HepG2 (cell line): ENCODE measurements around the gene RBM26. TPM values are rescaled to one million over a fixed set of nuclear protein-coding genes. Genes with fewer than 3 reads are reported as not detected.

Experiments used
- ATAC-seq: fragments of 200-7000 bp; cut with Tn5 transposase; 3 replicates; pipeline ENCODE4 v1.9.1; 2020; ENCODE audit warnings: mild to moderate bottlenecking, moderate library complexity
- BruUV-seq: library from RNA; stranded (reverse); fragments of 400-500 nt; replicated peaks from 2 replicates; lab custom pipeline; 2021; lab: Mats Ljungman, UMichigan
- CTCF ChIA-PET: fragments of 300-600 bp; formaldehyde crosslinking; extraction: SDS; loops from one replicate; lab custom pipeline; 2021; ENCODE audit warnings: low total read pairs, inconsistent platforms, low intra/inter-chr PET ratio; lab: Yijun Ruan, JAX
- POLR2A ChIA-PET: fragments of 350-600 bp; sonication (Branson Sonifier 250); formaldehyde crosslinking; loops from one replicate; lab custom pipeline; 2020; ENCODE audit warnings: antibody characterized with exemption, inconsistent platforms; lab: Yijun Ruan, JAX
- DNase-seq: peaks from one replicate; pipeline ENCODE4 v3.0.0-alpha.2; 2015; ENCODE audit warnings: low spot score
- FAIRE-seq: peaks from 3 replicates; lab custom pipeline; 2011; peaks lifted over from hg19 to GRCh38; lab: Jason Lieb, UNC
- H2AFZ ChIP-seq: one replicate; pipeline ENCODE4 v1.6.1; 2011; ENCODE audit warnings: low read length, inconsistent platforms
- H3K27ac ChIP-seq: fragments of 300-600 bp; 3 replicates; pipeline ENCODE4 v1.8.0; 2011; ENCODE audit warnings: mixed run types, mild to moderate bottlenecking, mixed read lengths, low read length, inconsistent platforms; ENCODE audit not compliant: insufficient read depth; ENCODE audit errors: extremely low read length
- H3K27me3 ChIP-seq, 2 experiments: fragments of 200-600 bp in 1 of 2; 2 replicates in 1 of 2; 3 replicates in 1 of 2; pipeline versions ENCODE4 v1.6.0 to v1.8.0; 2011; ENCODE audit warnings: low read length in 2 of 2, mild to moderate bottlenecking in 2 of 2, moderate library complexity in 2 of 2, inconsistent platforms in 1 of 2; ENCODE audit not compliant: insufficient read depth in 2 of 2, control insufficient read depth in 1 of 2
- H3K36me3 ChIP-seq, 2 experiments: fragments of 200-600 bp in 1 of 2; replicated peaks in 1 of 2; 2 replicates in 1 of 2; 3 replicates in 1 of 2; pipeline versions ENCODE4 v1.5.1 to v1.8.0; 2011; ENCODE audit warnings: low read length in 2 of 2, inconsistent platforms in 1 of 2; ENCODE audit not compliant: insufficient read depth in 2 of 2, control insufficient read depth in 1 of 2
- H3K4me1 ChIP-seq: 2 replicates; pipeline ENCODE4 v1.5.1; 2012; ENCODE audit warnings: low read length, inconsistent platforms; ENCODE audit not compliant: insufficient read depth
- H3K4me2 ChIP-seq: 2 replicates; pipeline ENCODE4 v1.6.0; 2011; ENCODE audit warnings: low read depth, low read length, inconsistent platforms
- H3K4me3 ChIP-seq, 3 experiments: fragments of 200-600 bp in 1 of 3; sonication (generic), shearing (Covaris generic) in 1 of 3; replicated peaks in 1 of 3; 2 replicates each; pipeline ENCODE4 v1.5.1; 2011 to 2016; ENCODE audit warnings: low read length in 3 of 3, inconsistent platforms in 2 of 3, low read depth in 2 of 3, mild to moderate bottlenecking in 2 of 3, control low read depth in 1 of 3, mixed read lengths in 1 of 3; ENCODE audit not compliant: insufficient read depth in 1 of 3
- H3K79me2 ChIP-seq: one replicate; pipeline ENCODE4 v1.6.1; 2011; ENCODE audit warnings: low read length, inconsistent platforms; ENCODE audit not compliant: insufficient read depth
- H3K9ac ChIP-seq: 2 replicates; pipeline ENCODE4 v1.6.0; 2011; ENCODE audit warnings: mild to moderate bottlenecking, low read depth, low read length, inconsistent platforms; ENCODE audit not compliant: insufficient read depth
- H3K9me3 ChIP-seq: 2 replicates; pipeline ENCODE4 v1.5.1; 2012; ENCODE audit warnings: mild to moderate bottlenecking, low read length
- H4K20me1 ChIP-seq: 2 replicates; pipeline ENCODE4 v1.6.0; 2011; ENCODE audit warnings: inconsistent platforms, mild to moderate bottlenecking, low read length, moderate library complexity; ENCODE audit not compliant: insufficient read depth
- FOXK1 ChIP-seq: sonication (generic); formaldehyde crosslinking; IDR thresholded peaks from 2 replicates; pipeline ENCODE4 v1.4.0; 2020; ENCODE audit warnings: low read depth, missing genetic modification reagents, borderline replicate concordance
- GTF2F1 ChIP-seq: fragments of 150-350 bp; IDR thresholded peaks from 2 replicates; pipeline ENCODE4 v1.6.1; 2014; ENCODE audit warnings: low read length
- HOXA5 ChIP-seq: sonication (generic); formaldehyde crosslinking; IDR thresholded peaks from 2 replicates; pipeline ENCODE4 v1.4.0; 2020; ENCODE audit warnings: missing genetic modification reagents
- JUNB ChIP-seq: sonication (generic); formaldehyde crosslinking; IDR thresholded peaks from 2 replicates; pipeline ENCODE4 v1.8.0; 2022; ENCODE audit warnings: missing genetic modification reagents, mild to moderate bottlenecking, borderline replicate concordance
- U2AF1 ChIP-seq: fragments of 200-400 bp; formaldehyde crosslinking; optimal IDR thresholded peaks from 2 replicates; pipeline ENCODE3; 2017; ENCODE audit warnings: mild to moderate bottlenecking, low read depth, low read length
- ZSCAN29 ChIP-seq: sonication (generic); formaldehyde crosslinking; conservative IDR thresholded peaks from 2 replicates; pipeline ENCODE4 v1.4.0; 2020; ENCODE audit warnings: mild to moderate bottlenecking, missing genetic modification reagents
- WGBS: methylation state at CpG from one replicate; pipeline ENCODE4 v1.1.6; 2017; ENCODE audit warnings: low lambda C conversion rate; 5-methylcytosine and 5-hydroxymethylcytosine counted together
- in situ Hi-C: cut with HindIII; loops from 2 replicates; pipeline ENCODE4 v1.10.0; 2017; ENCODE audit warnings: low pct_unique_long_range_greater_than_20kb; ENCODE audit not compliant: extremely low pct_ligation_motif_present
- intact Hi-C: fragments of 100-400 bp; cut with micrococcal nuclease; formaldehyde crosslinking; loops from one replicate; pipeline ENCODE4 v1.10.0; 2022; ENCODE audit not compliant: unreplicated experiment
- polyA plus RNA-seq, 8 experiments: library from polyadenylated mRNA; depleted of rRNA in 3 of 8; stranded (reverse) in 7 of 8; unstranded in 1 of 8; fragments of >200 nt; fragmentation: Illumina TruSeq in 4 of 8; extraction: Trizol in 4 of 8; gene quantifications; 2 replicates each; pipeline versions ENCODE4 v1.2.1 to v1.2.3, GENCODE V29; 2011 to 2016; ENCODE audit warnings: low read depth in 4 of 8, missing spikeins in 1 of 8, mixed read lengths in 1 of 8; ENCODE audit not compliant: insufficient read depth in 1 of 8
- total RNA-seq, 5 experiments: library from RNA; depleted of rRNA; stranded (reverse); fragments of >200 nt; fragmentation: Illumina TruSeq; extraction: Trizol; gene quantifications; 2 replicates each; pipeline ENCODE4 v1.2.3, GENCODE V29; 2016; ENCODE audit warnings: low read depth in 1 of 5
- TF ChIP-seq, protein P1 (sequence below): sonication (generic); formaldehyde crosslinking; IDR thresholded peaks from 2 replicates; pipeline ENCODE4 v1.5.0; 2020; ENCODE audit warnings: missing genetic modification reagents, mild to moderate bottlenecking, borderline replicate concordance
- TF ChIP-seq, protein P2 (sequence below): sonication (generic); formaldehyde crosslinking; IDR thresholded peaks from 2 replicates; pipeline ENCODE4 v1.5.1; 2020; ENCODE audit warnings: mild to moderate bottlenecking, missing genetic modification reagents

The RBM26 gene
- total and polyA plus RNA-seq, 2 of the 13 experiments (the other 11 are each of a cell fraction or from before 2014, with no cell fraction given), result 19.4 to 34.4 TPM

DNA sequence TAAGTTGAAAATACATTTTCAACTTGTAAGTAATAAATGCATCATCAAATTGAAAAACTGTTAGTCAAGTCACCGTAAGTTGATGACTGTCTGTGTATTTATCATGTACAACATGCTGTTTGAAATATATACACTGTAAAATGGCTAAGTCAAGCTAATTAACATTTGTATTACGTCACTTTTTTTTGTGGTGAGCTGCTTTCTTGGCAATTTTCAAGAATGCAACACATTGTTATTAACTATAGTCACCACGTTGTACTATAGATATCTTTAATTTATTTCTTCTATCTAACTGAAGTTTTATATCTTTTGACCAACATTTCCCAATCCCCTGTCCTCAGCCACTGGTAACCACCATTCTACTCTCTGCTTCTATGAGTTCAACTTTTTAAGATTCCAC is 57.0 kb downstream of the RBM26 start:
- Histone ChIP-seq H3K79me2 (no peaks in the 10 kb centered on the region), H2AFZ (no peak overlapping the region), H3K27ac (no peak overlapping the region), H3K4me1 (no peaks in the 10 kb centered on the region), H3K9me3 (no peaks in the 10 kb centered on the region), H4K20me1 (no peaks in the 10 kb centered on the region), H3K4me2 (no peak overlapping the region), H3K36me3 (peaks cover 5 to 41% of the 10 kb centered on the region in 2 experiments; a peak in 4 of 5 replicates), H3K9ac (no peak overlapping the region), H3K4me3 (no peak overlapping the region), H3K27me3 (no peaks in the 10 kb centered on the region; a peak in 1 of 5 replicates)
- ChIA-PET CTCF (no interaction called here), POLR2A (no interaction called here)
- no peak for TF ChIP-seq HOXA5 (CRISPR knock-in tag)
- TF ChIP-seq ZSCAN29 (CRISPR knock-in tag), result no peak
- TF ChIP-seq, protein P1, sequence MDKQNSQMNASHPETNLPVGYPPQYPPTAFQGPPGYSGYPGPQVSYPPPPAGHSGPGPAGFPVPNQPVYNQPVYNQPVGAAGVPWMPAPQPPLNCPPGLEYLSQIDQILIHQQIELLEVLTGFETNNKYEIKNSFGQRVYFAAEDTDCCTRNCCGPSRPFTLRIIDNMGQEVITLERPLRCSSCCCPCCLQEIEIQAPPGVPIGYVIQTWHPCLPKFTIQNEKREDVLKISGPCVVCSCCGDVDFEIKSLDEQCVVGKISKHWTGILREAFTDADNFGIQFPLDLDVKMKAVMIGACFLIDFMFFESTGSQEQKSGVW, result no peak
- TF ChIP-seq, protein P2, sequence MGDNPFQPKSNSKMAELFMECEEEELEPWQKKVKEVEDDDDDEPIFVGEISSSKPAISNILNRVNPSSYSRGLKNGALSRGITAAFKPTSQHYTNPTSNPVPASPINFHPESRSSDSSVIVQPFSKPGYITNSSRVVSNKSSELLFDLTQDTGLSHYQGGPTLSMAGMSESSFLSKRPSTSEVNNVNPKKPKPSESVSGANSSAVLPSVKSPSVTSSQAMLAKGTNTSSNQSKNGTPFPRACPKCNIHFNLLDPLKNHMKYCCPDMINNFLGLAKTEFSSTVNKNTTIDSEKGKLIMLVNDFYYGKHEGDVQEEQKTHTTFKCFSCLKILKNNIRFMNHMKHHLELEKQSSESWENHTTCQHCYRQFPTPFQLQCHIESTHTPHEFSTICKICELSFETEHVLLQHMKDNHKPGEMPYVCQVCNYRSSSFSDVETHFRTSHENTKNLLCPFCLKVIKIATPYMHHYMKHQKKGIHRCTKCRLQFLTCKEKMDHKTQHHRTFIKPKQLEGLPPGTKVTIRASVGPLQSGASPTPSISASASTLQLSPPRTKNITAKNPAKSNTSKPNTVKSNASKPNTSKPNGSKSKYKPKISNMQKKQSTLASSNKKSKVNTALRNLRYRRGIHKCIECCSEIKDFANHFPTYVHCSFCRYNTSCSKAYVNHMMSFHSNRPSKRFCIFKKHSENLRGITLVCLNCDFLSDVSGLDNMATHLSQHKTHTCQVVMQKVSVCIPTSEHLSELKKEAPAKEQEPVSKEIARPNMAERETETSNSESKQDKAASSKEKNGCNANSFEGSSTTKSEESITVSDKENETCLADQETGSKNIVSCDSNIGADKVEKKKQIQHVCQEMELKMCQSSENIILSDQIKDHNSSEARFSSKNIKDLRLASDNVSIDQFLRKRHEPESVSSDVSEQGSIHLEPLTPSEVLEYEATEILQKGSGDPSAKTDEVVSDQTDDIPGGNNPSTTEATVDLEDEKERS, result no peak
- TF ChIP-seq FOXK1 (CRISPR knock-in tag), result no peak
- TF ChIP-seq JUNB (CRISPR knock-in tag), result no peak
- no peak for TF ChIP-seq GTF2F1
- no peak for TF ChIP-seq U2AF1
- no peak for FAIRE-seq
- DNase-seq, result no peak
- no peak for ATAC-seq
- no TSS peak for BruUV-seq
- intact Hi-C loops, result loop anchor here (5.0 kb wide), 1 partner anchor 43 kb away; no protein-coding TSS in a partner anchor
- WGBS, result 97% methylated on average over 3 of the region's 3 CpGs
- in situ Hi-C loops, result no loop called here
